Adipocyte (in vitro differentiated cells): ENCODE measurements around the gene LAMA4.

Source experiments
- DNase-seq: peaks from one replicate; pipeline ENCODE4 v3.0.0-alpha.2; 2015; ENCODE audit warnings: low read depth
- H3K27me3 ChIP-seq: replicated peaks from 2 replicates; pipeline ENCODE4 v1.7.0; 2013; ENCODE audit warnings: mild to moderate bottlenecking, low read length, moderate library complexity; ENCODE audit not compliant: control insufficient read depth, insufficient read depth
- H3K36me3 ChIP-seq: 2 replicates; pipeline ENCODE4 v1.7.0; 2013; ENCODE audit warnings: low read length, mild to moderate bottlenecking, moderate library complexity; ENCODE audit not compliant: control insufficient read depth, insufficient read depth, severe bottlenecking
- H3K4me1 ChIP-seq: 2 replicates; pipeline ENCODE4 v1.7.0; 2013; ENCODE audit warnings: mild to moderate bottlenecking, low read length, moderate library complexity; ENCODE audit not compliant: control insufficient read depth, insufficient read depth
- H3K4me3 ChIP-seq: 2 replicates; pipeline ENCODE4 v1.7.0; 2013; ENCODE audit warnings: mild to moderate bottlenecking, low read length, moderate library complexity
- H3K9ac ChIP-seq: 2 replicates; pipeline ENCODE4 v1.7.0; 2013; ENCODE audit warnings: mild to moderate bottlenecking, low read length, moderate library complexity
- H3K9me3 ChIP-seq: 2 replicates; pipeline ENCODE4 v1.7.0; 2013; ENCODE audit warnings: mild to moderate bottlenecking, low read length, moderate library complexity; ENCODE audit not compliant: control insufficient read depth

The LAMA4 gene

GRCh38 chr6:112270756-112271155 lies 16.4 kb upstream of the LAMA4 start:
- Histone ChIP-seq H3K4me3 (no peak overlapping the region), H3K4me1 (peaks cover 34% of the 10 kb centered on the region), H3K36me3 (no peaks in the 10 kb centered on the region), H3K9ac (no peak overlapping the region), H3K9me3 (no peaks in the 10 kb centered on the region), H3K27me3 (no peaks in the 10 kb centered on the region)
- no peak for DNase-seq

GRCh38 chr6:112269979-112270566 lies 15.7 kb upstream of the LAMA4 start:
- Histone ChIP-seq H3K9ac (no peak overlapping the region), H3K27me3 (no peaks in the 10 kb centered on the region), H3K36me3 (no peaks in the 10 kb centered on the region), H3K4me1 (peaks cover 34% of the 10 kb centered on the region), H3K4me3 (no peak overlapping the region), H3K9me3 (no peaks in the 10 kb centered on the region)
- DNase-seq = no peak

DNA sequence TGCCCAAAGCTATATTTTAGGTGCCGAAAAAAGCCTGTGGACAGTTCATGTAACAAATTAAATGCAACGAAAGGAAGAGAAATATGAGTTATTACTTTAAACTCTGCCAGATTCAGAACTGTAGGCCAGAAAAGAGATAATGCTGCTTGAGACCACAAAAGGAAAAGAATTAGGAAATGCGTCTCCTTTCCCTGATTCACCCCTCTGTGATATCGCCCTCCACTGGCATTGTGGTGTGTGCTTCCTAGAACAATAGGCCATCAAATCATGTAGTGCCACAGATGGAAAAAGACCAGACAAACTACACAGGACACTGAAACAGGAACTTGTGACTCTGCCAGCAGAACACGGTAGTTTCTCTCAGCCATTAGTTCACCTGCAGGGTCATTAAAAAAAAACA lies 14.7 kb upstream of the LAMA4 start:
- Histone ChIP-seq H3K9ac (peak overlapping the region; percentile 79), H3K36me3 (no peaks in the 10 kb centered on the region), H3K4me3 (peak overlapping the region; percentile 17), H3K9me3 (no peaks in the 10 kb centered on the region), H3K27me3 (no peaks in the 10 kb centered on the region), H3K4me1 (peaks cover 34% of the 10 kb centered on the region)
- DNase-seq = no peak

- peak; percentile 21 for DNase-seq
- Histone ChIP-seq H3K9ac (peak overlapping the region; percentile 79), H3K36me3 (no peaks in the 10 kb centered on the region), H3K4me1 (peaks cover 34% of the 10 kb centered on the region), H3K27me3 (no peaks in the 10 kb centered on the region), H3K4me3 (peak overlapping the region; percentile 17), H3K9me3 (no peaks in the 10 kb centered on the region)
Observed at GRCh38 chr6:112268654-112269053, 14.3 kb upstream of the LAMA4 start.

- Histone ChIP-seq H3K9ac (peak overlapping the region; percentile 79), H3K36me3 (no peaks in the 10 kb centered on the region), H3K27me3 (no peaks in the 10 kb centered on the region), H3K4me3 (peak overlapping the region; percentile 10), H3K4me1 (peaks cover 34% of the 10 kb centered on the region), H3K9me3 (no peaks in the 10 kb centered on the region)
- DNase-seq = no peak
Observed at GRCh38 chr6:112268019-112268418, 13.7 kb upstream of the LAMA4 start.

GRCh38 chr6:112266331-112266730 lies 12.0 kb upstream of the LAMA4 start:
- no peaks in the 10 kb centered on the region for H3K9me3 ChIP-seq
- H3K27me3 ChIP-seq = no peaks in the 10 kb centered on the region
- peaks cover 34% of the 10 kb centered on the region for H3K4me1 ChIP-seq
- H3K36me3 ChIP-seq = no peaks in the 10 kb centered on the region
- DNase-seq = no peak
- no peak overlapping the region for H3K9ac ChIP-seq
- H3K4me3 ChIP-seq = no peak overlapping the region

GRCh38 chr6:112259337-112259675 lies 4.9 kb upstream of the LAMA4 start:
- no peaks in the 10 kb centered on the region for H3K36me3 ChIP-seq
- H3K4me3 ChIP-seq = no peak overlapping the region
- H3K9me3 ChIP-seq = no peaks in the 10 kb centered on the region
- H3K9ac ChIP-seq = no peak overlapping the region
- H3K27me3 ChIP-seq = no peaks in the 10 kb centered on the region
- peaks cover 6% of the 10 kb centered on the region for H3K4me1 ChIP-seq
- no peak for DNase-seq

DNA sequence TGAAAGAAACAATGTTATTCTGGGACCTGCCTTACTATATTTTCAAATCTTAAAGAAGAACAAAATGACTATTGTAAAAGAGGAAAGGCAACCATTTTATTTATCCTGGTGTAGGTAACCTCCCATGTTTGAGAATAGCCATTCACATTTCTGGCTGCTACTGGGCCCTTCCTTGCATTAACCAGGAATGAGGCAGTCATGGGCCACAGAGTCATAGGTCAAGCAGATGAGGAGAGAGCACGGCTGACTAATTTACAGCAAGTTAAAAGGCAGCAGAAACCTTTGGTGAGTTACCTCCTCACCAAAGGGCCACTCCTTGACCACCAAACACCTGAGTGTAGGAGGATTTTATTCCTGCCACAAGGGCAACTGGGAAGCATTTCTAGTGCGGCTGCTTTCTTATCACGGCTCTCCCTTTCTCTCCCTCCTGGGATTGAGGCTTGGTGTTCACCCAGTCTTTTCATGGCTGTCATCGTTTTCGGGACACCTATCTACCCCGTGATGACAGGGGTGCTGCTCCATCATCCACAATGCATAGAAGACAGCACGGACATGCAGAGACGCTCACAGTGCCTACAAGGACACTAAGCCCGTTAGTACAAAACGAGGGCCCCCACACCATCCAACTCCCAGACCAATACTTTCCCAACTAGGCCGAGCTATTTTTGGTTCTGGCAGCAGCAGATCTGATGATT lies 4.4 kb upstream of the LAMA4 start:
- no peak for DNase-seq
- peaks cover 6% of the 10 kb centered on the region for H3K4me1 ChIP-seq
- H3K4me3 ChIP-seq = no peak overlapping the region
- H3K27me3 ChIP-seq = no peaks in the 10 kb centered on the region
- no peak overlapping the region for H3K9ac ChIP-seq
- no peaks in the 10 kb centered on the region for H3K36me3 ChIP-seq
- H3K9me3 ChIP-seq = no peaks in the 10 kb centered on the region

GRCh38 chr6:112257178-112257855 lies 3.0 kb upstream of the LAMA4 start:
- no peaks in the 10 kb centered on the region for H3K9me3 ChIP-seq
- no peak overlapping the region for H3K4me3 ChIP-seq
- H3K27me3 ChIP-seq = no peaks in the 10 kb centered on the region
- no peaks in the 10 kb centered on the region for H3K36me3 ChIP-seq
- no peak for DNase-seq
- H3K4me1 ChIP-seq = peaks cover 6% of the 10 kb centered on the region
- H3K9ac ChIP-seq = no peak overlapping the region

- Histone ChIP-seq H3K36me3 (peaks cover 11% of the 10 kb centered on the region), H3K4me1 (peaks cover 18% of the 10 kb centered on the region), H3K27me3 (no peaks in the 10 kb centered on the region), H3K4me3 (peak overlapping the region; percentile 95), H3K9me3 (no peaks in the 10 kb centered on the region), H3K9ac (peak overlapping the region; percentile 96)
- DNase-seq = no peak
Observed at GRCh38 chr6:112254921-112255320, 554 bp upstream of the LAMA4 start.

- DNase-seq = no peak
- Histone ChIP-seq H3K4me3 (peak overlapping the region; percentile 95), H3K9ac (peak overlapping the region; percentile 96), H3K9me3 (no peaks in the 10 kb centered on the region), H3K36me3 (peaks cover 16% of the 10 kb centered on the region), H3K27me3 (no peaks in the 10 kb centered on the region), H3K4me1 (peaks cover 33% of the 10 kb centered on the region)
Observed at GRCh38 chr6:112253498-112253840, 898 bp downstream of the LAMA4 start.
